AG09309 (cell line): ENCODE results near the gene MAU2.

Source experiments
- DNase-seq: peaks from one replicate; pipeline ENCODE4 v3.0.0-alpha.2; 2010; ENCODE audit warnings: low read depth
- H3K4me3 ChIP-seq: 2 replicates; pipeline ENCODE4 v1.5.1; 2011; ENCODE audit warnings: mild to moderate bottlenecking, low read depth, low read length, moderate library complexity; ENCODE audit not compliant: control insufficient read depth
- CTCF ChIP-seq: IDR thresholded peaks from 2 replicates; pipeline ENCODE4 v1.5.1; 2011; ENCODE audit warnings: mild to moderate bottlenecking, low read depth, low read length, inconsistent platforms; ENCODE audit not compliant: insufficient read depth, control insufficient read depth; ENCODE audit errors: missing control alignments

MAU2 gene

GRCh38 chr19:19324059-19324770 lies 3.6 kb downstream of the MAU2 start:
- DNase-seq, result no peak
- no peak for TF ChIP-seq CTCF
- H3K4me3 ChIP-seq, result no peak overlapping the region

GRCh38 chr19:19327672-19328071 lies 7.0 kb downstream of the MAU2 start:
- no peak for DNase-seq
- no peak for TF ChIP-seq CTCF
- no peak overlapping the region for H3K4me3 ChIP-seq

- no peak for DNase-seq
- H3K4me3 ChIP-seq, result no peak overlapping the region
- no peak for TF ChIP-seq CTCF
Measured at GRCh38 chr19:19329126-19329525, 8.5 kb downstream of the MAU2 start.

GRCh38 chr19:19334063-19334988 lies 13.7 kb downstream of the MAU2 start:
- TF ChIP-seq CTCF, result no peak
- no peak for DNase-seq
- no peak overlapping the region for H3K4me3 ChIP-seq

GRCh38 chr19:19334989-19335344 lies 14.3 kb downstream of the MAU2 start:
- H3K4me3 ChIP-seq, result no peak overlapping the region
- no peak for DNase-seq
- TF ChIP-seq CTCF, result no peak

- DNase-seq, result no peak
- no peak for TF ChIP-seq CTCF
- H3K4me3 ChIP-seq, result no peak overlapping the region
Measured at GRCh38 chr19:19335408-19336158, 15.0 kb downstream of the MAU2 start.
